ENCODE measurements around the gene VPS25. TPM values are rescaled to one million over a fixed set of nuclear protein-coding genes. Genes with fewer than 3 reads are reported as not detected.

The VPS25 gene
- total RNA-seq, 1 donor, result 57.2 TPM

DNA sequence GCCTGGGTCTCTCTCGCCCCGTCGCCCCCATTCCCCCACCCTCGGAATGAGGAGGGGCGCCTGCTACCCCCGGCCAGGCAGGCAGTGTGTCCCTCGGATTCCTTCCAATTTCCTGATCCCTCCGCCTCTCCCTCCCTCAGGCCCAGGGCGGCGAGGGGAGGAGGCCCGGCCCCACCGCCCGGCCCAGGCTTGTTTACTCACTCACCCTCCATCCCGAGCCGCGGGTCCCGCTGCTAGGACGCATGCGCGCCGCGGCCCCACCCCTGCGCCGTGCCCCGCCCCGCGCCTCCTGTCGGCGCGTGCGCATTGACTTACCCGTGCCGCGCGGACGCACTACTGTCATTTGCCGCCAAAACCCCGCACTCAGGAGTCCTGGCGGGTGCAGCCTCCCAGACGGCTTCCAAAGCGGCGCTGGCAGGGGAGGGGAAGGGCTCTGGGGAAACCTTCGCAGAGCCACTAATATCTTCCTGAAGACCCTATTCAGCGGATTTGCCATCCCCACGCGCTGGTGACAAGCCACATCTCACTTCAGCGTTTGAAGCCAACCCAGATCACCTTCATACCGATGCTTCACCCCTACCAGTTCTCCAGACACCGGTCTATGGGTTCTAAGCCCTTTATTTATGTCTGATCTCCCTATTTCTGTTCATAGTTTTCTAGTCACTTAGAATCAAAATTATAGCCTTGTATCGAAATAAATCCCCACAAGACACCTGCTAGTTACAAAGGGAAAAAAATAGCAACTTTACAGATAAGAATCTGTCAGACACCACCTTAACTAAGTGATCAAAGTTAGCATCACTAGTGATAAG, 28.2 kb upstream of the VPS25 start, which contains the start of gene EZH1:
TSS of gene EZH1 (minus strand) at position 235 of the 812 bp plus-strand sequence. CDS start 16,099 bp downstream, outside the sequence.
- peak within 1 kb of the TSS; percentile 86 for H3K4me3 ChIP-seq (ENCODE audit: low read depth, low read length)
- peak; percentile 85 for DNase-seq (ENCODE audit: low read depth)
- TF ChIP-seq, protein P1, sequence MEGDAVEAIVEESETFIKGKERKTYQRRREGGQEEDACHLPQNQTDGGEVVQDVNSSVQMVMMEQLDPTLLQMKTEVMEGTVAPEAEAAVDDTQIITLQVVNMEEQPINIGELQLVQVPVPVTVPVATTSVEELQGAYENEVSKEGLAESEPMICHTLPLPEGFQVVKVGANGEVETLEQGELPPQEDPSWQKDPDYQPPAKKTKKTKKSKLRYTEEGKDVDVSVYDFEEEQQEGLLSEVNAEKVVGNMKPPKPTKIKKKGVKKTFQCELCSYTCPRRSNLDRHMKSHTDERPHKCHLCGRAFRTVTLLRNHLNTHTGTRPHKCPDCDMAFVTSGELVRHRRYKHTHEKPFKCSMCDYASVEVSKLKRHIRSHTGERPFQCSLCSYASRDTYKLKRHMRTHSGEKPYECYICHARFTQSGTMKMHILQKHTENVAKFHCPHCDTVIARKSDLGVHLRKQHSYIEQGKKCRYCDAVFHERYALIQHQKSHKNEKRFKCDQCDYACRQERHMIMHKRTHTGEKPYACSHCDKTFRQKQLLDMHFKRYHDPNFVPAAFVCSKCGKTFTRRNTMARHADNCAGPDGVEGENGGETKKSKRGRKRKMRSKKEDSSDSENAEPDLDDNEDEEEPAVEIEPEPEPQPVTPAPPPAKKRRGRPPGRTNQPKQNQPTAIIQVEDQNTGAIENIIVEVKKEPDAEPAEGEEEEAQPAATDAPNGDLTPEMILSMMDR (IDR thresholded peaks at IDR 0.05; ENCODE audit: insufficient read depth, low read length), result no peak

DNA sequence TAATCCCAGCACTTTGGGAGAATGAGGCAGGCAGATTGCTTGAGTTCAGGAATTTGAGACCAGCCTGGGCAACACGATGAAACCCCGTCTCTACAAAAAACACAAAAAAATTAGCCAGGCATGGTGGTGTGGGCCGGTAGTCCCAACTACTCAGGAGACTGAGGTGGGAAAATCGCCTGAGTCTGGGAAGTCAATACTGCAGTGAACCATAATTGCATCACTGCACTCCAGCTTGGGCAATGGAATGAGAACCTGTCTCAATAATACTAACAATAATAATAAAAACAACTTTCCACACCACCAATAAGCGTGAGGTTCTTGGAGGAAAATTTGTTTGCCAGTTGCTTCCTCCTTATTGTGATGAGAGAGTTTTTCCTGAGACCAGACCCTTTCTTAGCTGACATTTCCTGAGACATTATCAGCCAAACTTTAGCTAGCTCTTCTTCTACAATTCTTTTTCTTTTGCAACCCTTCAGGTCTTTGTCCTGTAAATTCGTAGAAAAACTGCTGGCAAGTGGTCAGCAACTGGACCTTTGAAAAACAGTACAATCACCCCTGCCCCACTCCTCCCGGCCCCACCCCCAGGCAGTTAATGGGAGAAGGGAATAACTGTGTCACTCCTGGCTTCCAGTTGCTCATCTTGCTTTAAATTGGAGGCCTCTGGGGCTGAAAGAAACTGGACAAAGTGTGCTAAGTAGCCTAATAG, 24.9 kb upstream of the VPS25 start:
- DNase-seq (ENCODE audit: low read depth), result no peak
- TF ChIP-seq, protein P1 (IDR thresholded peaks at IDR 0.05; ENCODE audit: insufficient read depth, low read length), result no peak
- no peak overlapping the region for H3K4me3 ChIP-seq (ENCODE audit: low read depth, low read length)

DNA sequence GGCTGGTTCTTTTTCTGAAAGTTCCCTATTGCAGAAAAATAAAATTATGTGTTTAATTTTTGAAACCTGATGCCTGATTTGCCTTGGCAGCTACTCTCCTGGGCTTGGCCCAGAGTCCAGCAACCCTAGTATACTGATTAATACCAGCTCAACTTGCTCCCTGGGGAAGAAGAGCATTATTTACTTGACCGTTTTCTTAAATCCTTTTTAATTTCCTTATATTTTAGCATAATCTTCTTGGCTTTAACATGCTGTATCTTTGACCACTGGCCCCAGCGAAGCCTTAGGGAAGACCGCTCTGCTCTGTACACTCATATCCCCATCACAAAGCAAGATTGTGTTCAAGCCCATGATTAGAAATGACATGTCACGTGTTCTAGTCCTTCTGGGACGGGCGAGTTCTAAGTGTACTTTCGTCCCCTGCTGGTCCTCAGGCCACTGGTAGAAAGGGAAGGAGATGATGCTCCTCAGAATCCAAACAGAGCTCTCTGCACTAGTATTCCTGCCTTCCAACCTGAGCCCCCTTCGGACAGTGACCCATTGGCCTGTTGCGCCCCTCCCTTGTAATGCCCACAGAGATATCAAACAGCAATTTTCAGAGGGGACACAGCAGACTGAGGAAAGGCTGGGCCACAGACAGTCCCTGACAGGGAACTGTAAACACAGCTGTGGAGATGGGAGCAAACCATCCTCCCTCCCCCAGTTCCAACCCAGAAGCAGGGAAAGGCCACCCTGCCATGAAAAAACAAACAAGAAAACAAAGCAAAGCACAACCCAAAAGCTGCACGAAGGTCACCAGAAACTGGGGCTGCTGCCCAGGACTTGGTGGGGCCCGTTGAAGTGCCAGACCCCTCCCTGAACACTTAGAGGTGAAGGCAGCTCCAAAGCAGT, 24.1 kb upstream of the VPS25 start:
- TF ChIP-seq, protein P1 (IDR thresholded peaks at IDR 0.05; ENCODE audit: insufficient read depth, low read length), result no peak
- peak; percentile 46 for DNase-seq (ENCODE audit: low read depth)
- H3K4me3 ChIP-seq (ENCODE audit: low read depth, low read length), result no peak overlapping the region

DNA sequence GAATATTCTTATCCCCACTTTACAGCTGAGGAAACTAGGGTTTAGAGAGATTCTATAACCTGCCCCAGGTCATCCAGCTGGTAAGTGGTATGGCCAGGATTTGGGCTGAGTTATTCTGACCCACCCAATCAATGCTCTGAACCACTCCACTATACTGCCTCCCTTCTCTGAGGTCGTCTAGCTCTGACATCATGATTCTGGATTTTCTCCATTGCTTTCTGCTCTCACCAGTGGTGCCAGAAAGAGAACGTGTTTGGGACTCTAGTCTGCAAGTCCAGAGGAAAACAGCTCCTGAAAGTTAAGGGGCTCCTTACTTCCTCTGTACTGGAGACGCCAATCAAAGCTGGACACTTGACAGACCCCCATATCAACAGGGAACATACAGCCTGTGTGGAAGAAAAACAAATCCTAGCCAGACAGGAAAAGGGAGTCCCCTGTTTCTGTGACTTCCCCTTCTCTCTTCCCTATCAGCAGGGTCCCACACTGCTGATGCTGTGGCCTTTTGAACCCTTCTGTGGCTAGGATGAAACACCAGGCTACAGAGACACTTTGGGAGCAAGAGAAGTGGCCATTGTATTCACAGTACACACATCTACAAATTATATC, 22.4 kb upstream of the VPS25 start:
- TF ChIP-seq, protein P1 (IDR thresholded peaks at IDR 0.05; ENCODE audit: insufficient read depth, low read length), result no peak
- no peak overlapping the region for H3K4me3 ChIP-seq (ENCODE audit: low read depth, low read length)
- no peak for DNase-seq (ENCODE audit: low read depth)

DNA sequence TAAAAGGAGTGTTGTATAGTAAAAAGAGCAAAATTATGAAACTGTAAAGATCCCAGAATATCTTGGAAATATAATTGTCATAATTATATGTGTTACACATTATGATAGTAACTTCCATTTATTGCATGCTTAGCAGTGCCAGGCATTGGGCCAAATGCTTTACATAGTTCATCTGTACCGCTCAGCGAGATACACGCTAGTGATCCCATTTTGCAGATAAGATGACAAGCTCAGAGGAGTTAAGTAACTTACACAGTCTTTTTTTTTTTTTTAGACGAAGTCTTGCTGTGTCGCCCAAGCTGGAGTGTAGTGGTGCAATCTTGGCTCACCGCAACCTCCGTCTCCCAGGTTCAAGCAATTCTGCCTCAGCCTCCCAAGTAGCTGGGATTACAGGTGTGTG, 21.6 kb upstream of the VPS25 start:
- peak; percentile 55 for DNase-seq (ENCODE audit: low read depth)
- no peak overlapping the region for H3K4me3 ChIP-seq (ENCODE audit: low read depth, low read length)
- TF ChIP-seq, protein P1 (IDR thresholded peaks at IDR 0.05; ENCODE audit: insufficient read depth, low read length), result no peak

DNA sequence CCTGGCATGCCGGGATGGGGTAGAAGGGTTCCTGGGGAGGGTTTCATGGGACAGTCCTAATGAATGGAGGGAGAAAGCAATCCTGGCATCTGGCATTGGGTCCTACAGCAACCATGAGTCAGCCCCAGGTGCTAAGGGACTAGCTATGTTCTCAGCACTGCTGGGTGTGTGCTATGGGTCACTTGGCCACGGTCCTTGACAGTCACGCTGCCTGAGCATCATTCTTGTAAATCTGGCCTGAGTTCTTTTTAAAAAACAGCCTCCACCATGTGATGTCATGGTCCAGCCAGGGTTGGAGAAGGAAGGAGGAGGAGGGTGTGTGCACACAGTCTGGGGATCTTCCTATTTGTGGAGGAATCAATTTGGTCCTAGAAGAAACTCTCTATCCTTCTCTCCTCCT, 18.5 kb upstream of the VPS25 start:
- no peak overlapping the region for H3K4me3 ChIP-seq (ENCODE audit: low read depth, low read length)
- DNase-seq (ENCODE audit: low read depth), result peak; percentile 83
- TF ChIP-seq, protein P1 (IDR thresholded peaks at IDR 0.05; ENCODE audit: insufficient read depth, low read length), result no peak
